NB4 (cell line): Measurements from ENCODE around the gene C4B.
"Not testable (repeated sequence)": the region's sequence is repeated elsewhere in the genome, so short reads cannot be mapped to it uniquely, and the experiment has no call there.

Experiments
- CTCF ChIP-seq: IDR thresholded peaks from one replicate; pipeline ENCODE4 v1.5.1; 2012; ENCODE audit warnings: low read depth, low read length
- POLR2A ChIP-seq: IDR thresholded peaks from 2 replicates; pipeline ENCODE4 v1.6.1; 2011; ENCODE audit warnings: mild to moderate bottlenecking; ENCODE audit not compliant: insufficient read length; ENCODE audit errors: extremely low read depth

- TF ChIP-seq CTCF, POLR2A: not testable (repeated sequence)
Observed at GRCh38 chr6:32053314-32053713, 38.7 kb downstream of the C4B start.
